C4-2B (cell line): Measurements from ENCODE around the gene ELP2.
A peak's percentile ranks its signal among the peaks of the same experiment; 100 is the strongest.

ENCODE experiments used
- H3K27ac ChIP-seq: fragments of 450-650 bp; 2 replicates; pipeline ENCODE4 v1.5.1; 2017
- ZFX ChIP-seq: fragments of 450-650 bp; IDR thresholded peaks from 2 replicates; pipeline ENCODE4 v1.6.1; 2017
- TF ChIP-seq, protein P1 (sequence below): fragments of 450-650 bp; conservative IDR thresholded peaks from 2 replicates; pipeline ENCODE4 v1.5.1; 2017; ENCODE audit warnings: mild to moderate bottlenecking

The ELP2 gene

DNA sequence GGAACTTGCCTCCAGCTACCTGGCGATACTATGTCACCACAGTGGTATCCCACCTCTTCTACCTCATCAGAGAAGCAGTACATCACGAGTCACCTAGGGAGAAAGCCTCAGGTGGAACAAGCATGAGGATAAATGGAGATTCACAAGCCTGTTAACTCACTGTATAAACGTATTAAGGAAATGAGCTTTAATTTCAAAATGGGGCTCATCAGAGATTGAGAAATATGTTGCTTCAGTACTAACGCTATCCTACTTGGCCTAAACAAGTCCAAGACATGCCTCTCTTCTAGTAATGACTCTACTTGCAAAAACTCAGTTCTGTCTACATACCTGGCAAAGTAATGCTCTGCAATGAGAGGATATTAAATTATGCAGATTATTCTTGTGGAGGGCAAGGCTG lies 4.9 kb upstream of the ELP2 start:
- H3K27ac ChIP-seq = no peak overlapping the region
- TF ChIP-seq, protein P1, sequence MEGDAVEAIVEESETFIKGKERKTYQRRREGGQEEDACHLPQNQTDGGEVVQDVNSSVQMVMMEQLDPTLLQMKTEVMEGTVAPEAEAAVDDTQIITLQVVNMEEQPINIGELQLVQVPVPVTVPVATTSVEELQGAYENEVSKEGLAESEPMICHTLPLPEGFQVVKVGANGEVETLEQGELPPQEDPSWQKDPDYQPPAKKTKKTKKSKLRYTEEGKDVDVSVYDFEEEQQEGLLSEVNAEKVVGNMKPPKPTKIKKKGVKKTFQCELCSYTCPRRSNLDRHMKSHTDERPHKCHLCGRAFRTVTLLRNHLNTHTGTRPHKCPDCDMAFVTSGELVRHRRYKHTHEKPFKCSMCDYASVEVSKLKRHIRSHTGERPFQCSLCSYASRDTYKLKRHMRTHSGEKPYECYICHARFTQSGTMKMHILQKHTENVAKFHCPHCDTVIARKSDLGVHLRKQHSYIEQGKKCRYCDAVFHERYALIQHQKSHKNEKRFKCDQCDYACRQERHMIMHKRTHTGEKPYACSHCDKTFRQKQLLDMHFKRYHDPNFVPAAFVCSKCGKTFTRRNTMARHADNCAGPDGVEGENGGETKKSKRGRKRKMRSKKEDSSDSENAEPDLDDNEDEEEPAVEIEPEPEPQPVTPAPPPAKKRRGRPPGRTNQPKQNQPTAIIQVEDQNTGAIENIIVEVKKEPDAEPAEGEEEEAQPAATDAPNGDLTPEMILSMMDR = no peak
- no peak for TF ChIP-seq ZFX

DNA sequence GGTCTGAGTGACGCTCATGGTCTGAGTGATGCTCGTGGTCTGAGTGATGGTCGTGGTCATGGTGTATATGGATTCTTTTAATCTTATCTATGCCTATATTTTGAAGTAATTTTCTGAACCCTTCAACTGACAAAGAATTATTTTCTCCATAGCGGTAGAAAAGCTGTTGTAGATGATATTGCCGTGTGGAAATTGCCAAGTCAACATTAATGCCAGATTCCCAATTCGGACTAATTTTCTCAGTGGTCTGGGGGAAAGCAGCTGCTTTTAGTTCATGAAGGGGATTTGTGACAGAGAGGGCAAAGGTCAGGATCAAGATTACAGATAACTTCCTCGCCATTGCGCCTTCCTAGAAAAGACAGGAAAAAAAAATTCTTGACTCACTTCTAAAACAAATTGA lies 3.0 kb upstream of the ELP2 start:
- TF ChIP-seq, protein P1 = no peak
- no peak overlapping the region for H3K27ac ChIP-seq

DNA sequence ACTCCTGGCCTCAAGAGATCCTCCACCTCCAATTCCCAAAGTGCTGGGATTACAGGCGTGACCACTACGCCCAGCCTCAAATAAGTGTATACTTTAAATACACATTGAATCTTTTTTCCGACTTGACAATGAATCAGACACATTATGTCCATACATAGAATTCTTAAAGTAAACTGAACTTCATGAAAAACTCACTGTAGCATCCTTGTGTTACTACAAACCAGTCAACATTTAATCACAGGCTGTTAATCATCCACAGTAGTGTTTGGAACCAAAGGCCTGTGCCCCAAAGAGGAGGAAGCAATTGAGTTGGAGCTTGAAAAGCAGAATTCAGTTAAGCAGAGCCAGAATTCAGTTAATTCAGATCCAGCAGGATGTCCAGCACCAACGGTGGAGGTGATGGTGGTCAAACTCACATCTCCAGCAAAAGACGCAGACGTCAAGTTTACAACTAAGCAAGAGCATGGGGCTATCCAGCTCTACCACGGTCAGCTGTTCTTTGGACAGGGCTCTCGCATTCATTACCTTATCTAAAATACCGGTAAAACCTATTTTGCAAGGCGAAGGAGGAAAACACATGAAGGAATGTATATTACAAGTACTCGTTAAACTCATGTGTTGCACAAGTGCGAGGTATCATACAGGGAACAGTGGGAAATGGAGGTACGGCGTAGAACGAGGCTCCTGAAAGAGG lies 1.7 kb upstream of the ELP2 start:
- peak overlapping the region; percentile 93 for H3K27ac ChIP-seq
- TF ChIP-seq, protein P1 = no peak
- no peak for TF ChIP-seq ZFX

- peak overlapping the region; percentile 93 for H3K27ac ChIP-seq
- TF ChIP-seq ZFX = no peak
- TF ChIP-seq, protein P1 = no peak
Observed at GRCh38 chr18:36128530-36128870, 1.2 kb upstream of the ELP2 start.

DNA sequence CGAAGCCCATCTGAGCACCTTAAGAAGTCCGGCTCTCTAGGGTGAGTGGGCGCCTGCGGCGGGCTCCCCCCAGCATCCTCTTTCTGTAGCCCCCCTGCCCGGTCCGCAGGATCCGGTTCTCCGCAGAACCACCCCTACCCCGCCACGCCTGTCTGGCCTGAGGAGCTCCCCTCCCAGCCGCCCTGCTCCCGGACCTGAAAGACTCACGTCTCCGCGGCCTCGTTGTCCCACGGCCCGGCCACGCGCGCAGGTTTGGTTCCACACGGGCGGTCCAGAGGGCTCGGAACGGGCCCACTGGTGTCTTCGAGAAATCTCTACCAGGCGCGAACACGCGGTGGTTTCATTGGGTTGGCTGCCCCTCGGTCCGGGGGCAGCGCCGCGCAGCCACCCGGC lies 796 bp upstream of the ELP2 start:
- H3K27ac ChIP-seq = peak overlapping the region; percentile 93
- TF ChIP-seq, protein P1 = no peak
- no peak for TF ChIP-seq ZFX

DNA sequence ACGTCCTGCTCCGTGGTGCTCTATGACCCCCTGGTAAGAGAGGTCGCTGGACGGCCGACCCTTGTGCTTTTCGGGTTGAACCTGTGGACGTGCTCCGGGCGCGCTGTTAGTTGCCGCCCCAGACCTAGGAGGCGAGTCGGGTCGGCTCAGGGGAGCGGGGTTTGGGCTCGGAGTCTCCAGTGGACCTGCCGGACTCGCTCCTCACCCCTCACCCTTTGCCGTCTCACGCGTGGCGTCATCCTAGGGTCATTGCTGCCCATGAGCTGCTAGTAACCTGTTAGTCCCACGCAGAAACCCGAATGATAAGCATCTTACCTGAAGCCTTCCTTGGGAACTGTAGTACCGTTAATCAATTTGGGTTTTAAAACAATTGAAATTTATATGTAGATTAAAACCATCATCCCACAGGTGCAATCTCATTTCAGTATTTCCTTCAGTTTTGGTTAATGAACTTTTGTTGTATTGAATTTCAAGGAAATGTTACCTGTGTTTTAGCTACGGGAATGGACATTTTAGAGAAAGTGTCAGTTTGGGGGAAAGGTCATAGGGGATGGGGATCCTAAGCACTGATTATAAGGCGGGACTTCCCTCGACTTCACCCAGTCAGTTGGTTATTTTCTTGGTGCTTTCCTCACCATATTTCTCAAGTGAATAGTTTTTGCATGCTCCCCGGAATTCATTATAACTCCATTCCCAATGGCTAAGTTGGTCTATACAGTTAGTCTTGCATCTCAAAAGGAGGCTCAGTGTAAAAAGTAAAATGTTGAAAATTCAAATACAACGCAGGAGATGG lies 536 bp downstream of the ELP2 start:
- peak overlapping the region; percentile 93 for H3K27ac ChIP-seq
- TF ChIP-seq ZFX = no peak
- TF ChIP-seq, protein P1 = no peak

GRCh38 chr18:36130883-36131653 lies 1.4 kb downstream of the ELP2 start:
- H3K27ac ChIP-seq = no peak overlapping the region; the same call in 1 of the 2 replicates
- TF ChIP-seq, protein P1 = no peak
- no peak for TF ChIP-seq ZFX
